H1 (cell line): Measurements from ENCODE around the gene ANKFN1.

Experiments
- CTCF ChIP-seq, 3 experiments: IDR thresholded peaks; 1 replicate in 2 of 3; 2 replicates in 1 of 3; pipeline versions ENCODE4 v1.5.1 to v1.6.1; 2011; ENCODE audit warnings: low read length in 3 of 3, mild to moderate bottlenecking in 3 of 3, inconsistent platforms in 2 of 3, low read depth in 1 of 3, moderate library complexity in 1 of 3; ENCODE audit not compliant: insufficient read depth in 1 of 3; ENCODE audit errors: control extremely low read depth in 1 of 3
- KDM1A ChIP-seq: fragments of 200-600, 300-600 bp; sonication (generic); IDR thresholded peaks from 2 replicates; pipeline ENCODE4 v1.7.1; 2016; ENCODE audit warnings: mild to moderate bottlenecking, low read length, borderline replicate concordance
- POLR2AphosphoS5 ChIP-seq: IDR thresholded peaks from 2 replicates; pipeline ENCODE4 v1.6.1; 2011; ENCODE audit warnings: low read depth, low read length
- SP2 ChIP-seq: IDR thresholded peaks from 2 replicates; pipeline ENCODE4 v1.6.1; 2012; ENCODE audit warnings: mild to moderate bottlenecking, low read length, inconsistent platforms

DNA sequence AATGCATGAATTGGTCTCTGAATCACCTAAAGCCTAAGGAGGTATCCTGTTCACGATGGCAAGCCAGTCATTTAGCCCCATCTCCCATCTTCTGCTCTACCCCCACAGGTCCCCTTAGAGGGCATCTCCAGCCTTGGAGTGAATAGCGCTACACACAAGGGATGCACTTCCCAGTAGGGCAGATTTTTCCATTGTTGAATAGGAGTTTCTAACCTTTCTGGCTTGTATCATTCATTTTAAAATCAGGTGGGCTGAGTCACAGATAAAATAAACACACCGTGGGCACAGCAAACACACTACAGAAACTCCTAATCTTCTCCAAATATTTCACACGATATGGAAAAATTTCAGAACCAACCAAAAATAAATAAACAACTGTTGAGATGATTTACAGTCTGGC is 239.0 kb downstream of the ANKFN1 start:
- TF ChIP-seq POLR2AphosphoS5, result no peak
- TF ChIP-seq SP2, result no peak
- no peak for TF ChIP-seq CTCF (IDR thresholded peaks at IDR 0.05; ENCODE audit: control extremely low read depth in 1 of 3, insufficient read depth in 1 of 3, low read depth in 1 of 3, low read length in 3 of 3)
- no peak for TF ChIP-seq KDM1A
